RPMI7951 (cell line): Measurements from ENCODE around the gene PCDHGB3. TPM values are rescaled to one million over a fixed set of nuclear protein-coding genes. Genes with fewer than 3 reads are reported as not detected.
"Not testable (repeated sequence)": the region's sequence is repeated elsewhere in the genome, so short reads cannot be mapped to it uniquely, and the experiment has no call there.

Source experiments
- DNase-seq: peaks from one replicate; pipeline ENCODE4 v3.0.0-alpha.2; 2012; ENCODE audit warnings: low read depth
- total RNA-seq: library from RNA; depleted of rRNA; stranded (reverse); fragments of >200 nt; shearing (Covaris generic); gene quantifications from 2 replicates; pipeline ENCODE4 v1.2.3, GENCODE V29; 2014; rRNA removed

Gene PCDHGB3
- total RNA-seq = 1.1 and 1.6 TPM in 2 replicates

- peak; percentile 42 for DNase-seq
These were observed at the start of gene PCDHGB3 for GRCh38 chr5:141369994-141370848. TSS of gene PCDHGB3 (plus strand) at chr5:141370242. CDS start at chr5:141370395, 153 bp downstream.

GRCh38 chr5:141322261-141322660, 47.8 kb upstream of the PCDHGB3 start:
- DNase-seq = no peak

- DNase-seq = peak; percentile 81
These were observed 43.8 kb upstream of the PCDHGB3 start for GRCh38 chr5:141326088-141326854.

GRCh38 chr5:141328231-141328630, 41.8 kb upstream of the PCDHGB3 start:
- peak; percentile 18 for DNase-seq

GRCh38 chr5:141330299-141331080, 39.6 kb upstream of the PCDHGB3 start, which contains the start of gene PCDHGA1:
TSS of gene PCDHGA1 (plus strand) at chr5:141330514.
- DNase-seq = peak; percentile 72

GRCh38 chr5:141332571-141332970, 37.5 kb upstream of the PCDHGB3 start:
- not testable (repeated sequence) for DNase-seq

- DNase-seq = peak; percentile 72
These were observed 31.3 kb upstream of the PCDHGB3 start, which contains the start of gene PCDHGA2 for GRCh38 chr5:141338538-141339306. TSS of gene PCDHGA2 (plus strand) at chr5:141338760.

- not testable (repeated sequence) for DNase-seq
These were observed 29.2 kb upstream of the PCDHGB3 start for GRCh38 chr5:141340781-141341354.

- DNase-seq = no peak
These were observed 27.3 kb upstream of the PCDHGB3 start for GRCh38 chr5:141342773-141343172.

GRCh38 chr5:141343242-141343952, 26.6 kb upstream of the PCDHGB3 start, which contains the start of gene PCDHGA3:
TSS of gene PCDHGA3 (plus strand) at chr5:141343829. CDS start at chr5:141344034, 205 bp downstream.
- DNase-seq = no peak

GRCh38 chr5:141343953-141344463, 26.0 kb upstream of the PCDHGB3 start:
- no peak for DNase-seq

- no peak for DNase-seq
These were observed 24.7 kb upstream of the PCDHGB3 start for GRCh38 chr5:141345327-141345726.

GRCh38 chr5:141346017-141346416, 24.0 kb upstream of the PCDHGB3 start:
- DNase-seq = not testable (repeated sequence)

- DNase-seq = peak; percentile 86
These were observed 20.0 kb upstream of the PCDHGB3 start, which contains the start of gene PCDHGB1 for GRCh38 chr5:141349917-141350619. TSS of gene PCDHGB1 (plus strand) at chr5:141350099. CDS start at chr5:141350261, 162 bp downstream.

- no peak for DNase-seq
These were observed 18.5 kb upstream of the PCDHGB3 start for GRCh38 chr5:141351591-141351990.

- DNase-seq = no peak
These were observed 15.1 kb upstream of the PCDHGB3 start, which contains the start of gene PCDHGA4 for GRCh38 chr5:141354900-141355469. TSS of gene PCDHGA4 (plus strand) at chr5:141355021. CDS start at chr5:141355108, 87 bp downstream.

GRCh38 chr5:141355641-141356040, 14.4 kb upstream of the PCDHGB3 start:
- DNase-seq = no peak

- no peak for DNase-seq
These were observed 13.9 kb upstream of the PCDHGB3 start for GRCh38 chr5:141356133-141356532.
